PC-9 (cell line): ENCODE measurements around the gene RIC3.

Experiments used
- EZH2 ChIP-seq: fragments of 200-600 bp; sonication (generic); IDR thresholded peaks from 2 replicates; pipeline ENCODE4 v1.8.0; 2017; ENCODE audit warnings: antibody characterized with exemption, low read depth
- TF ChIP-seq, protein P1 (sequence below): fragments of 200-600 bp; sonication (generic); conservative IDR thresholded peaks from 2 replicates; pipeline ENCODE4 v1.6.1; 2017; ENCODE audit warnings: mixed run types, antibody characterized with exemption, mild to moderate bottlenecking, moderate library complexity

DNA sequence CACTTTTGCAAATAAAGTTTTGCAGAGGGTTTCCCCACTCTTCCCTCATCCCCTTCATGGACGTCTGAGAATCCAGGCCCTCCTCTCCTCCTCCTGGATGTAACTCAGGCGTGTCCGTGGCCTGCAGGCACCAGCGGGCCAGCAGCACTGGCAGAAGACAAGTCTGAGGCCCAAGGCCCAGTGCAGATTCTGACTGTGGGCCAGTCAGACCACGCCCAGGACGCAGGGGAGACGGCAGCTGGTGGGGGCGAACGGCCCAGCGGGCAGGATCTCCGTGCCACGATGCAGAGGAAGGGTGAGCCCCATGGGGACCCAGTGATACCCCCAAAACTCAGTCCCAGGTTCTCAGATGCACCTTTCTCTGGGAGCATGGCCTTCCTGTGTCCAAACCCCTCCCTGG lies 73.5 kb downstream of the RIC3 start:
- TF ChIP-seq, protein P1, sequence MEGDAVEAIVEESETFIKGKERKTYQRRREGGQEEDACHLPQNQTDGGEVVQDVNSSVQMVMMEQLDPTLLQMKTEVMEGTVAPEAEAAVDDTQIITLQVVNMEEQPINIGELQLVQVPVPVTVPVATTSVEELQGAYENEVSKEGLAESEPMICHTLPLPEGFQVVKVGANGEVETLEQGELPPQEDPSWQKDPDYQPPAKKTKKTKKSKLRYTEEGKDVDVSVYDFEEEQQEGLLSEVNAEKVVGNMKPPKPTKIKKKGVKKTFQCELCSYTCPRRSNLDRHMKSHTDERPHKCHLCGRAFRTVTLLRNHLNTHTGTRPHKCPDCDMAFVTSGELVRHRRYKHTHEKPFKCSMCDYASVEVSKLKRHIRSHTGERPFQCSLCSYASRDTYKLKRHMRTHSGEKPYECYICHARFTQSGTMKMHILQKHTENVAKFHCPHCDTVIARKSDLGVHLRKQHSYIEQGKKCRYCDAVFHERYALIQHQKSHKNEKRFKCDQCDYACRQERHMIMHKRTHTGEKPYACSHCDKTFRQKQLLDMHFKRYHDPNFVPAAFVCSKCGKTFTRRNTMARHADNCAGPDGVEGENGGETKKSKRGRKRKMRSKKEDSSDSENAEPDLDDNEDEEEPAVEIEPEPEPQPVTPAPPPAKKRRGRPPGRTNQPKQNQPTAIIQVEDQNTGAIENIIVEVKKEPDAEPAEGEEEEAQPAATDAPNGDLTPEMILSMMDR = no peak
- no peak for TF ChIP-seq EZH2
